SU-DHL-6 (cell line): ENCODE data around the gene WNT3.

ENCODE experiments used
- H2AFZ ChIP-seq: fragments of 200-600 bp; sonication (generic); 2 replicates; pipeline ENCODE4 v1.6.1; 2014; ENCODE audit warnings: low read depth, mild to moderate bottlenecking, moderate library complexity, mixed read lengths, antibody characterized with exemption, low read length; ENCODE audit not compliant: severe bottlenecking
- H3F3A ChIP-seq: fragments of 200-600 bp; shearing (Covaris generic); 2 replicates; pipeline ENCODE4 v1.6.0; 2016; ENCODE audit warnings: antibody characterized with exemption, mild to moderate bottlenecking; ENCODE audit not compliant: insufficient read depth
- H3K27ac ChIP-seq: fragments of 200-600 bp; sonication (generic); 2 replicates; pipeline ENCODE4 v1.5.1; 2016; ENCODE audit warnings: low read depth, mild to moderate bottlenecking, low read length, moderate library complexity, mixed read lengths
- H3K27me3 ChIP-seq: fragments of 200-600 bp; sonication (generic), shearing (Covaris generic); 2 replicates; pipeline ENCODE4 v1.6.0; 2014; ENCODE audit warnings: mild to moderate bottlenecking, low read length
- H3K36me3 ChIP-seq: fragments of 200-600 bp; sonication (generic); 2 replicates; pipeline ENCODE4 v1.6.1; 2014; ENCODE audit warnings: mild to moderate bottlenecking, low read length, mixed read lengths
- H3K4me2 ChIP-seq: fragments of 300-600, 200-600 bp; shearing (Covaris generic), sonication (generic); 2 replicates; pipeline ENCODE4 v1.6.0; 2014; ENCODE audit warnings: low read length, low read depth, mild to moderate bottlenecking; ENCODE audit not compliant: poor library complexity, severe bottlenecking
- H3K4me3 ChIP-seq: fragments of 200-600 bp; sonication (generic); 2 replicates; pipeline ENCODE4 v1.5.1; 2014; ENCODE audit warnings: antibody characterized with exemption, low read length, mild to moderate bottlenecking, mixed read lengths; ENCODE audit not compliant: insufficient read depth, poor library complexity, severe bottlenecking
- H3K79me2 ChIP-seq: fragments of 200-600 bp; sonication (generic); 2 replicates; pipeline ENCODE4 v1.6.1; 2014; ENCODE audit warnings: mild to moderate bottlenecking, low read length, moderate library complexity; ENCODE audit not compliant: insufficient read depth
- H3K9ac ChIP-seq: fragments of 200-600 bp; sonication (generic); 2 replicates; pipeline ENCODE4 v1.7.0; 2014; ENCODE audit warnings: mild to moderate bottlenecking, low read length
- H3K9me2 ChIP-seq: fragments of 200-600 bp; sonication (generic); replicated peaks from 2 replicates; pipeline ENCODE4 v1.6.1; 2014; ENCODE audit warnings: low read length; ENCODE audit not compliant: insufficient read depth
- H3K9me3 ChIP-seq: fragments of 200-600 bp; sonication (generic); 2 replicates; pipeline ENCODE4 v1.6.1; 2014; ENCODE audit warnings: low read length, mixed read lengths; ENCODE audit not compliant: insufficient read depth
- H4K20me1 ChIP-seq: fragments of 200-600 bp; sonication (generic); 2 replicates; pipeline ENCODE4 v1.6.1; 2014; ENCODE audit warnings: low read depth, mild to moderate bottlenecking, antibody characterized with exemption, low read length, moderate library complexity, mixed read lengths
- CTCF ChIP-seq: fragments of 200-600 bp; sonication (generic); IDR thresholded peaks from one replicate; pipeline ENCODE4 v1.5.1; 2017; ENCODE audit warnings: antibody characterized with exemption, mild to moderate bottlenecking, low read length, moderate library complexity; ENCODE audit not compliant: insufficient read depth, poor library complexity, severe bottlenecking
- EZH2phosphoT487 ChIP-seq: fragments of 200-600 bp; sonication (generic), shearing (Covaris generic); conservative IDR thresholded peaks from 2 replicates; pipeline ENCODE4 v1.6.1; 2018; ENCODE audit warnings: mild to moderate bottlenecking, antibody characterized with exemption, low read length, moderate library complexity, mixed read lengths

Gene WNT3

DNA sequence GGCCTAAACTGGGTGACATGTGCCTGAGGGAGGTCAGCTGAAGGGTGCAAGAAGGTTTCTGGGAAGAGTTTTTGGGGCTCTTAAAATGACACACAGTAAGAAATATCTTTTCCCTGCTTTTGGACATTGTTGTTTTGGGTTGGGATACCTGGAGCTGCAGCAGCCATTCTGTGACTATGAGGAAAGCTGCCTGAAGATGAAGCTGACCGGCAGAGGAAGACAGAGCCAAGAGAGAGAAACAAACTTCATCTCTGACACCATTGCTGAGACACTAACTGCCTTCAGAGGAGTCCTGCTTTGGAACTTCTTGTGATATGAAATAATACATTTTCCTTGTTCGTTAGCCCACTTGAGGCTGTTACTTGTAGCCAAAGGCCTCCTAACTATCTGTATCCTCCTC is 8.8 kb upstream of the WNT3 start:
- Histone ChIP-seq H3K4me2 (no peak overlapping the region), H3K4me3 (no peak overlapping the region), H3K27ac (no peak overlapping the region), H3K79me2 (no peaks in the 10 kb centered on the region), H2AFZ (no peak overlapping the region), H3K9me2 (no peaks in the 10 kb centered on the region), H3K9me3 (no peaks in the 10 kb centered on the region), H3K9ac (no peak overlapping the region), H3F3A (no peaks in the 10 kb centered on the region), H4K20me1 (no peaks in the 10 kb centered on the region), H3K36me3 (no peaks in the 10 kb centered on the region), H3K27me3 (no peaks in the 10 kb centered on the region)
- no peak for TF ChIP-seq EZH2phosphoT487
- TF ChIP-seq CTCF = no peak

GRCh38 chr17:46826116-46826515 is 7.6 kb upstream of the WNT3 start:
- Histone ChIP-seq H3K4me2 (no peak overlapping the region), H3K9ac (no peak overlapping the region), H3K36me3 (no peaks in the 10 kb centered on the region), H3K27ac (no peak overlapping the region), H3F3A (no peaks in the 10 kb centered on the region), H3K79me2 (no peaks in the 10 kb centered on the region), H2AFZ (no peak overlapping the region), H3K4me3 (no peak overlapping the region), H4K20me1 (no peaks in the 10 kb centered on the region), H3K27me3 (no peaks in the 10 kb centered on the region), H3K9me2 (no peaks in the 10 kb centered on the region), H3K9me3 (no peaks in the 10 kb centered on the region)
- TF ChIP-seq EZH2phosphoT487 (no peak), CTCF (no peak)

DNA sequence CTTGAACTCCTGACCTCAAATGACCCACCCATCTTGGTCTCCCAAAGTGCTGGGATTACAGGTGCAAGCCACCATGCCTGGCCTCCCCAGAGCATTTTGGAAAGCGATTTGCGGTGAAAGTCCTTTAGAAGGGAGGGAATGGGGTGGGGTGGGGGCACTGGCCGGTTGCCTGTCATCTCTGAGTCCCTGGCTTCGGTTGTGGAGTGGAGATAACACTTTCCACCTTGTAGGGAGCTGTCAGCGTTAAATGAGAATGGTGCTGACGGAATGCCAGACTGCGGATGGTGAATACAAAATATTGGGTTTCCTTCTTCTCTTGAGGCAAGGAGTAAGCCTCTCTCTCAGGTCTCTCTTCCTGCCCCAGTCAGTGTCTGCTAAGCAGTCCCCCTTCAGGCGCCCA is 5.2 kb upstream of the WNT3 start:
- no peak overlapping the region for H3K4me3 ChIP-seq
- H3K79me2 ChIP-seq = no peaks in the 10 kb centered on the region
- H3F3A ChIP-seq = no peaks in the 10 kb centered on the region
- no peak overlapping the region for H3K4me2 ChIP-seq
- no peaks in the 10 kb centered on the region for H3K9me2 ChIP-seq
- H3K9ac ChIP-seq = no peak overlapping the region
- no peaks in the 10 kb centered on the region for H4K20me1 ChIP-seq
- TF ChIP-seq EZH2phosphoT487 (no peak), CTCF (no peak)
- H2AFZ ChIP-seq = no peak overlapping the region
- no peaks in the 10 kb centered on the region for H3K36me3 ChIP-seq
- H3K9me3 ChIP-seq = no peaks in the 10 kb centered on the region
- no peak overlapping the region for H3K27ac ChIP-seq
- no peaks in the 10 kb centered on the region for H3K27me3 ChIP-seq
